HEK293 (cell line): Measurements from ENCODE around the gene HIPK2.
"Not testable (repeated sequence)": the region's sequence is repeated elsewhere in the genome, so short reads cannot be mapped to it uniquely, and the experiment has no call there.

Experiments
- CTCF ChIA-PET: fragments of 350-600 bp; formaldehyde crosslinking; extraction: SDS; loops from one replicate; lab custom pipeline; 2021; ENCODE audit warnings: antibody characterized with exemption; lab: Yijun Ruan, JAX
- POLR2A ChIA-PET: fragments of 300-600 bp; formaldehyde crosslinking; extraction: SDS; loops from one replicate; lab custom pipeline; 2020; ENCODE audit warnings: antibody characterized with exemption, inconsistent platforms; lab: Yijun Ruan, JAX
- H3K27ac ChIP-seq: fragments of 200-500 bp; sonication (Bioruptor generic); 2 replicates; pipeline ENCODE4 v1.5.1; 2014; ENCODE audit warnings: low read depth, low read length, control low read depth, inconsistent platforms; ENCODE audit errors: extremely low read depth
- H3K36me3 ChIP-seq, 2 experiments: fragments of 200-500 bp in 1 of 2; sonication (Bioruptor generic) in 1 of 2; 1 replicate in 1 of 2; 2 replicates in 1 of 2; pipeline ENCODE4 v1.5.1; 2014 to 2017; ENCODE audit warnings: inconsistent platforms in 2 of 2, low read length in 2 of 2; ENCODE audit not compliant: control insufficient read depth in 2 of 2, insufficient read depth in 1 of 2
- H3K4me1 ChIP-seq: fragments of 200-500 bp; sonication (Bioruptor generic); 2 replicates; pipeline ENCODE4 v1.5.1; 2014; ENCODE audit warnings: mild to moderate bottlenecking, low read length, inconsistent platforms; ENCODE audit not compliant: control insufficient read depth, insufficient read depth
- H3K4me3 ChIP-seq: 2 replicates; pipeline ENCODE4 v1.5.1; 2011; ENCODE audit warnings: low read depth, mild to moderate bottlenecking, control low read depth, low read length, moderate library complexity
- H3K9me3 ChIP-seq: fragments of 200-500 bp; sonication (Bioruptor generic); 2 replicates; pipeline ENCODE4 v1.5.1; 2014; ENCODE audit warnings: low read depth, low read length, inconsistent platforms; ENCODE audit not compliant: control insufficient read depth, insufficient read depth
- HOXA7 ChIP-seq: sonication (generic); formaldehyde crosslinking; IDR thresholded peaks from 2 replicates; pipeline ENCODE4 v1.8.1; 2022; ENCODE audit warnings: missing genetic modification reagents, borderline replicate concordance
- PRDM1 ChIP-seq: fragments of 450-650 bp; formaldehyde crosslinking; IDR thresholded peaks from 2 replicates; pipeline ENCODE4; 2016; ENCODE audit warnings: missing biosample characterization, missing genetic modification characterization
- PRDM6 ChIP-seq: fragments of 450-650 bp; formaldehyde crosslinking; IDR thresholded peaks from 2 replicates; pipeline ENCODE4 v1.5.1; 2017; ENCODE audit warnings: missing biosample characterization, missing genetic modification characterization
- SCRT1 ChIP-seq: fragments of 450-650 bp; formaldehyde crosslinking; IDR thresholded peaks from 2 replicates; pipeline ENCODE4 v1.5.1; 2016; ENCODE audit warnings: missing biosample characterization, missing genetic modification characterization, borderline replicate concordance
- SETDB1 ChIP-seq: IDR thresholded peaks from one replicate; pipeline ENCODE4 v1.6.1; 2017; ENCODE audit warnings: mild to moderate bottlenecking, low read length, moderate library complexity, mixed read lengths; ENCODE audit not compliant: insufficient read length
- WT1 ChIP-seq: fragments of 450-650 bp; formaldehyde crosslinking; IDR thresholded peaks from 2 replicates; pipeline ENCODE4 v1.5.1; 2016; ENCODE audit warnings: missing biosample characterization, missing genetic modification characterization
- ZIC2 ChIP-seq: fragments of 450-650 bp; formaldehyde crosslinking; IDR thresholded peaks from 2 replicates; pipeline ENCODE4 v1.5.1; 2016; ENCODE audit warnings: missing biosample characterization, missing genetic modification characterization
- ZNF239 ChIP-seq: fragments of 450-650 bp; formaldehyde crosslinking; IDR thresholded peaks from 2 replicates; pipeline ENCODE4 v1.5.1; 2016; ENCODE audit warnings: missing biosample characterization, missing genetic modification characterization
- ZNF280C ChIP-seq: fragments of 450-650 bp; formaldehyde crosslinking; IDR thresholded peaks from 2 replicates; pipeline ENCODE4 v1.5.1; 2016; ENCODE audit warnings: missing biosample characterization, missing genetic modification characterization
- ZNF335 ChIP-seq: fragments of 450-650 bp; formaldehyde crosslinking; conservative IDR thresholded peaks from 2 replicates; pipeline ENCODE4 v1.5.1; 2016; ENCODE audit warnings: missing biosample characterization, missing genetic modification characterization
- ZNF341 ChIP-seq: fragments of 450-650 bp; formaldehyde crosslinking; IDR thresholded peaks from 2 replicates; pipeline ENCODE4; 2016; ENCODE audit warnings: low read depth, missing biosample characterization, missing genetic modification characterization
- ZNF549 ChIP-seq: fragments of 450-650 bp; IDR thresholded peaks from 2 replicates; pipeline ENCODE4 v1.5.1; 2018; ENCODE audit warnings: missing biosample characterization, missing genetic modification characterization, mild to moderate bottlenecking, inconsistent platforms, moderate library complexity
- ZNF610 ChIP-seq: fragments of 450-650 bp; formaldehyde crosslinking; IDR thresholded peaks from 2 replicates; pipeline ENCODE4 v1.5.1; 2016; ENCODE audit warnings: missing biosample characterization, missing genetic modification characterization, borderline replicate concordance
- ZNF624 ChIP-seq: fragments of 450-650 bp; formaldehyde crosslinking; IDR thresholded peaks from 2 replicates; pipeline ENCODE4 v1.5.1; 2017; ENCODE audit warnings: missing biosample characterization, missing genetic modification characterization
- ZNF843 ChIP-seq: fragments of 450-650 bp; formaldehyde crosslinking; IDR thresholded peaks from 2 replicates; pipeline ENCODE4 v1.5.1; 2016; ENCODE audit warnings: missing biosample characterization, missing genetic modification characterization
- TF ChIP-seq, protein P1 (sequence below): fragments of 450-650 bp; formaldehyde crosslinking; IDR thresholded peaks from 2 replicates; pipeline ENCODE4 v1.5.1; 2016; ENCODE audit warnings: missing biosample characterization, missing genetic modification characterization
- TF ChIP-seq, protein P2 (sequence below): fragments of 450-650 bp; formaldehyde crosslinking; IDR thresholded peaks from 2 replicates; pipeline ENCODE4 v1.5.1; 2016; ENCODE audit warnings: missing biosample characterization, missing genetic modification characterization
- TF ChIP-seq, protein P3 (sequence below): fragments of 450-650 bp; formaldehyde crosslinking; IDR thresholded peaks from 2 replicates; pipeline ENCODE4 v1.5.1; 2017; ENCODE audit warnings: missing biosample characterization, missing genetic modification characterization
- TF ChIP-seq, protein P4 (sequence below): fragments of 450-650 bp; formaldehyde crosslinking; IDR thresholded peaks from 2 replicates; pipeline ENCODE4 v1.5.1; 2016; ENCODE audit warnings: missing biosample characterization, missing genetic modification characterization

HIPK2 gene

DNA sequence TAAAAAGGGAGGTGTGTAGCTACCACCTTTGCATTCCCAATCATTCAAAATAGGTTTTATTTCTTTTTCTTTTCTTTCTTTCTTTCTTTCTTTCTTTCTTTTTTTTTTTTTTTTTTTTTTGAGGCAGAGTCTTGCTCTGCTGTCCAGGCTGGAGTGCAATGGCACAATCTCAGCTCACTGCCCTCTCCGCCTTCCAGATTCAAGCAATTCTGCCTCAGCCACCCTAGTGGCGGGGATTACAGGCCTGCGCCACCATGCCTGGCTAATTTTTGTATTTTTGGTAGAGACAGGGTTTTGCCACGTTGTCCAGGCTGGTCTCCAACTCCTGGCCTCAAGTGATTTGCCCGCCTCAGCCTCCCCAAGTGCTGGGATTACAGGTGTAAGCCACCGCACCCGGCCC, 107.1 kb downstream of the HIPK2 start:
- POLR2A ChIA-PET, H3K4me1 ChIP-seq: not testable (repeated sequence)
- TF ChIP-seq, protein P1, sequence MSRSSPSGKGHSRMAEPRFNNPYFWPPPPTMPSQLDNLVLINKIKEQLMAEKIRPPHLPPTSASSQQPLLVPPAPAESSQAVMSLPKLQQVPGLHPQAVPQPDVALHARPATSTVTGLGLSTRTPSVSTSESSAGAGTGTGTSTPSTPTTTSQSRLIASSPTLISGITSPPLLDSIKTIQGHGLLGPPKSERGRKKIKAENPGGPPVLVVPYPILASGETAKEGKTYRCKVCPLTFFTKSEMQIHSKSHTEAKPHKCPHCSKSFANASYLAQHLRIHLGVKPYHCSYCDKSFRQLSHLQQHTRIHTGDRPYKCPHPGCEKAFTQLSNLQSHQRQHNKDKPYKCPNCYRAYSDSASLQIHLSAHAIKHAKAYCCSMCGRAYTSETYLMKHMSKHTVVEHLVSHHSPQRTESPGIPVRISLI, result 0 out of 2 replicates have a peak, but pooled peaks have one; percentile 20
- TF ChIP-seq, all 188 proteins: peak for 1; not testable (repeated sequence) for 187
- CTCF ChIA-PET, result interaction anchor here (0.6 kb wide), 1 partner anchor 320 kb away, joined by 3 read pairs; no protein-coding TSS in a partner anchor
- not testable (repeated sequence) for H3K4me3 ChIP-seq, H3K9me3 ChIP-seq, H3K27ac ChIP-seq, H3K36me3 ChIP-seq

- ChIA-PET CTCF (interaction anchor here (0.6 to 2.0 kb wide), 4 partner anchors 23 to 341 kb away, joined by 3 to 5 read pairs (median 4); no protein-coding TSS in a partner anchor), POLR2A (no interaction called here)
These were observed 108.4 kb downstream of the HIPK2 start for GRCh38 chr7:139669106-139670061.

DNA sequence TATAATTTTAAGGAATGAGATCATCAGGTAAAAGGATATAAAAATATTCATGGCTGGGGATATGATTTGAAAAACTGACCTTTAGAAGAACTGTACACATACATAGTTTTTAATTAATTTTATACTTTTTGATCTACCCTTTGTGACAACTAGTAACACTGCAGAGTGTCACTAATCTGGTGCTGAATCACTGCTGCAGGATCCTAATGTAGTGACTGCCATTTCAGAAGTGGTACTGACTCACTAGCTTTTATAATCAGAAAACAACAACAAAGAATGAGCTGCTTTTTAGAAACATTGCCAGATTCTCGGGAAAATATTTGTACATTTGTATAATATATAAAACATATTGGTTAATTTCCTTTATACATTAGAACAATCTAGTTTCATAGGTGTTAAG, 110.4 kb downstream of the HIPK2 start:
- ChIA-PET CTCF (no interaction called here), POLR2A (no interaction called here)
- TF ChIP-seq WT1 (tag by site-specific recombination), result no peak
- no peak for TF ChIP-seq ZNF335 (tag by site-specific recombination)
- no peak for TF ChIP-seq ZIC2 (tag by site-specific recombination)
- TF ChIP-seq PRDM1 (tag by site-specific recombination), result no peak
- TF ChIP-seq ZNF624, result no peak
- no peak for TF ChIP-seq ZNF341 (tag by site-specific recombination)
- TF ChIP-seq SCRT1 (tag by site-specific recombination), result no peak
- no peak for TF ChIP-seq SETDB1
- TF ChIP-seq, protein P2, sequence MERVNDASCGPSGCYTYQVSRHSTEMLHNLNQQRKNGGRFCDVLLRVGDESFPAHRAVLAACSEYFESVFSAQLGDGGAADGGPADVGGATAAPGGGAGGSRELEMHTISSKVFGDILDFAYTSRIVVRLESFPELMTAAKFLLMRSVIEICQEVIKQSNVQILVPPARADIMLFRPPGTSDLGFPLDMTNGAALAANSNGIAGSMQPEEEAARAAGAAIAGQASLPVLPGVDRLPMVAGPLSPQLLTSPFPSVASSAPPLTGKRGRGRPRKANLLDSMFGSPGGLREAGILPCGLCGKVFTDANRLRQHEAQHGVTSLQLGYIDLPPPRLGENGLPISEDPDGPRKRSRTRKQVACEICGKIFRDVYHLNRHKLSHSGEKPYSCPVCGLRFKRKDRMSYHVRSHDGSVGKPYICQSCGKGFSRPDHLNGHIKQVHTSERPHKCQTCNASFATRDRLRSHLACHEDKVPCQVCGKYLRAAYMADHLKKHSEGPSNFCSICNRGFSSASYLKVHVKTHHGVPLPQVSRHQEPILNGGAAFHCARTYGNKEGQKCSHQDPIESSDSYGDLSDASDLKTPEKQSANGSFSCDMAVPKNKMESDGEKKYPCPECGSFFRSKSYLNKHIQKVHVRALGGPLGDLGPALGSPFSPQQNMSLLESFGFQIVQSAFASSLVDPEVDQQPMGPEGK (tag by site-specific recombination), result no peak
- TF ChIP-seq, protein P3, sequence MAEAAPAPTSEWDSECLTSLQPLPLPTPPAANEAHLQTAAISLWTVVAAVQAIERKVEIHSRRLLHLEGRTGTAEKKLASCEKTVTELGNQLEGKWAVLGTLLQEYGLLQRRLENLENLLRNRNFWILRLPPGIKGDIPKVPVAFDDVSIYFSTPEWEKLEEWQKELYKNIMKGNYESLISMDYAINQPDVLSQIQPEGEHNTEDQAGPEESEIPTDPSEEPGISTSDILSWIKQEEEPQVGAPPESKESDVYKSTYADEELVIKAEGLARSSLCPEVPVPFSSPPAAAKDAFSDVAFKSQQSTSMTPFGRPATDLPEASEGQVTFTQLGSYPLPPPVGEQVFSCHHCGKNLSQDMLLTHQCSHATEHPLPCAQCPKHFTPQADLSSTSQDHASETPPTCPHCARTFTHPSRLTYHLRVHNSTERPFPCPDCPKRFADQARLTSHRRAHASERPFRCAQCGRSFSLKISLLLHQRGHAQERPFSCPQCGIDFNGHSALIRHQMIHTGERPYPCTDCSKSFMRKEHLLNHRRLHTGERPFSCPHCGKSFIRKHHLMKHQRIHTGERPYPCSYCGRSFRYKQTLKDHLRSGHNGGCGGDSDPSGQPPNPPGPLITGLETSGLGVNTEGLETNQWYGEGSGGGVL (tag by site-specific recombination), result no peak
- no peak for TF ChIP-seq ZNF843
- no peak for TF ChIP-seq ZNF610 (tag by site-specific recombination)
- no peak for TF ChIP-seq HOXA7 (CRISPR knock-in tag)
- TF ChIP-seq, protein P4, sequence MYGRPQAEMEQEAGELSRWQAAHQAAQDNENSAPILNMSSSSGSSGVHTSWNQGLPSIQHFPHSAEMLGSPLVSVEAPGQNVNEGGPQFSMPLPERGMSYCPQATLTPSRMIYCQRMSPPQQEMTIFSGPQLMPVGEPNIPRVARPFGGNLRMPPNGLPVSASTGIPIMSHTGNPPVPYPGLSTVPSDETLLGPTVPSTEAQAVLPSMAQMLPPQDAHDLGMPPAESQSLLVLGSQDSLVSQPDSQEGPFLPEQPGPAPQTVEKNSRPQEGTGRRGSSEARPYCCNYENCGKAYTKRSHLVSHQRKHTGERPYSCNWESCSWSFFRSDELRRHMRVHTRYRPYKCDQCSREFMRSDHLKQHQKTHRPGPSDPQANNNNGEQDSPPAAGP (tag by site-specific recombination), result no peak
- no peak for TF ChIP-seq PRDM6 (tag by site-specific recombination)
- TF ChIP-seq ZNF280C (tag by site-specific recombination), result no peak
- TF ChIP-seq ZNF549 (tag by site-specific recombination), result no peak
- Histone ChIP-seq H3K36me3 (no peaks in the 10 kb centered on the region), H3K9me3 (no peaks in the 10 kb centered on the region), H3K4me3 (no peak overlapping the region), H3K27ac (no peak overlapping the region), H3K4me1 (no peaks in the 10 kb centered on the region)

More at GRCh38 chr7:139669106-139670061, 108.4 kb downstream of the HIPK2 start:
- no peaks in the 10 kb centered on the region for H3K4me1 ChIP-seq
- H3K4me3 ChIP-seq, result no peak overlapping the region
- H3K36me3 ChIP-seq, result no peaks in the 10 kb centered on the region
- no peak for TF ChIP-seq ZNF239
- TF ChIP-seq, all 188 proteins: peak for 0
- Histone ChIP-seq H3K27ac (no peak overlapping the region), H3K9me3 (no peaks in the 10 kb centered on the region)
